IMR-90 (cell line): ENCODE measurements around the gene THRAP3. TPM values are rescaled to one million over a fixed set of nuclear protein-coding genes. Genes with fewer than 3 reads are reported as not detected.

Source experiments
- ATAC-seq: fragments of 200-7000 bp; cut with Tn5 transposase; 2 replicates; pipeline ENCODE4 v1.9.1; 2020; ENCODE audit warnings: low read depth, mild to moderate bottlenecking, moderate library complexity
- BruUV-seq: library from RNA; stranded (reverse); fragments of 400-500 nt; replicated peaks from 2 replicates; lab custom pipeline; 2021; lab: Mats Ljungman, UMichigan
- CTCF ChIA-PET: fragments of 300-600 bp; formaldehyde crosslinking; extraction: SDS; loops from one replicate; lab custom pipeline; 2021; ENCODE audit warnings: antibody characterized with exemption; lab: Yijun Ruan, JAX
- POLR2A ChIA-PET: fragments of 300-600 bp; sonication (Branson Sonifier 250); formaldehyde crosslinking; loops from one replicate; lab custom pipeline; 2022; ENCODE audit warnings: antibody characterized with exemption; ENCODE audit not compliant: unreplicated experiment; lab: Charles Lee
- DNase-seq: peaks from one replicate; pipeline ENCODE4 v3.0.0; 2013
- H2AFZ ChIP-seq: replicated peaks from 2 replicates; pipeline ENCODE3; 2013; ENCODE audit warnings: low read length, mild to moderate bottlenecking; ENCODE audit not compliant: poor library complexity
- H2AK5ac ChIP-seq: 2 replicates; pipeline ENCODE4 v1.6.1; 2013; ENCODE audit warnings: low read depth, low read length, inconsistent platforms
- H2AK9ac ChIP-seq: replicated peaks from 2 replicates; pipeline ENCODE3; 2013; ENCODE audit warnings: mild to moderate bottlenecking, low read depth, low read length, moderate library complexity; ENCODE audit not compliant: poor library complexity
- H2BK120ac ChIP-seq: 2 replicates; pipeline ENCODE4 v1.6.1; 2013; ENCODE audit warnings: low read depth, low read length, inconsistent platforms
- H2BK15ac ChIP-seq: 3 replicates; pipeline ENCODE4 v1.6.1; 2013; ENCODE audit warnings: low read depth, low read length, inconsistent platforms
- H2BK20ac ChIP-seq: 2 replicates; pipeline ENCODE4 v1.6.1; 2013; ENCODE audit warnings: low read depth, mild to moderate bottlenecking, inconsistent platforms, low read length, moderate library complexity
- H2BK5ac ChIP-seq: 2 replicates; pipeline ENCODE4 v1.6.1; 2013; ENCODE audit warnings: mild to moderate bottlenecking, low read depth, low read length, inconsistent platforms; ENCODE audit not compliant: poor library complexity, severe bottlenecking
- H3K14ac ChIP-seq: replicated peaks from 2 replicates; pipeline ENCODE4 v1.6.1; 2013; ENCODE audit warnings: low read depth, low read length, inconsistent platforms
- H3K18ac ChIP-seq: 2 replicates; pipeline ENCODE4 v1.6.1; 2013; ENCODE audit warnings: low read depth, low read length, control low read depth
- H3K23ac ChIP-seq: 2 replicates; pipeline ENCODE4 v1.6.1; 2013; ENCODE audit warnings: low read depth, low read length, inconsistent platforms
- H3K27ac ChIP-seq: 2 replicates; pipeline ENCODE4 v1.5.1; 2013; ENCODE audit warnings: mild to moderate bottlenecking, control low read depth, low read length; ENCODE audit not compliant: insufficient read depth
- H3K27me3 ChIP-seq: 2 replicates; pipeline ENCODE4 v1.6.1; 2013; ENCODE audit warnings: low read length; ENCODE audit not compliant: control insufficient read depth, insufficient read depth
- H3K36me3 ChIP-seq: 2 replicates; pipeline ENCODE4 v1.6.1; 2013; ENCODE audit warnings: low read length, mixed read lengths; ENCODE audit not compliant: control insufficient read depth, insufficient read depth
- H3K4ac ChIP-seq: 2 replicates; pipeline ENCODE4 v1.6.1; 2013; ENCODE audit warnings: low read depth, low read length, inconsistent platforms
- H3K4me1 ChIP-seq: 2 replicates; pipeline ENCODE4 v1.6.1; 2013; ENCODE audit warnings: low read length, mixed read lengths; ENCODE audit not compliant: control insufficient read depth, insufficient read depth
- H3K4me2 ChIP-seq: 2 replicates; pipeline ENCODE4 v1.6.1; 2013; ENCODE audit warnings: low read depth, mild to moderate bottlenecking, control low read depth, low read length, moderate library complexity
- H3K4me3 ChIP-seq: 2 replicates; pipeline ENCODE4 v1.5.1; 2013; ENCODE audit warnings: low read depth, mild to moderate bottlenecking, control low read depth, low read length, moderate library complexity; ENCODE audit not compliant: insufficient read depth
- H3K56ac ChIP-seq: 2 replicates; pipeline ENCODE4 v1.6.1; 2013; ENCODE audit warnings: low read length, inconsistent platforms; ENCODE audit not compliant: insufficient read depth; ENCODE audit errors: extremely low read depth
- H3K79me1 ChIP-seq, 2 experiments: 2 replicates each; pipeline ENCODE4 v1.6.1; 2013; ENCODE audit warnings: low read length in 2 of 2, inconsistent platforms in 1 of 2, low read depth in 1 of 2
- H3K9ac ChIP-seq: 2 replicates; pipeline ENCODE4 v1.6.1; 2013; ENCODE audit warnings: low read depth, low read length, control low read depth
- H3K9me1 ChIP-seq: 2 replicates; pipeline ENCODE4 v1.6.1; 2013; ENCODE audit warnings: low read length, inconsistent platforms; ENCODE audit not compliant: insufficient read depth
- H3K9me3 ChIP-seq: 2 replicates; pipeline ENCODE4 v1.6.1; 2013; ENCODE audit warnings: low read length; ENCODE audit not compliant: control insufficient read depth, insufficient read depth
- H4K20me1 ChIP-seq: 2 replicates; pipeline ENCODE4 v1.6.1; 2013; ENCODE audit warnings: low read length, inconsistent platforms; ENCODE audit not compliant: insufficient read depth
- H4K5ac ChIP-seq: 2 replicates; pipeline ENCODE4 v1.6.1; 2013; ENCODE audit warnings: mild to moderate bottlenecking, low read depth, low read length, control low read depth
- H4K8ac ChIP-seq, 2 experiments: 2 replicates each; pipeline ENCODE4 v1.6.1; 2013; ENCODE audit warnings: low read depth in 2 of 2, low read length in 2 of 2, control low read depth in 1 of 2, inconsistent platforms in 1 of 2
- H4K91ac ChIP-seq: 2 replicates; pipeline ENCODE4 v1.6.1; 2013; ENCODE audit warnings: low read depth, low read length, inconsistent platforms; ENCODE audit not compliant: insufficient read depth
- MAFK ChIP-seq: IDR thresholded peaks from 2 replicates; pipeline ENCODE4 v1.6.1; 2012; ENCODE audit warnings: low read depth, low read length, improper control_type of control experiment
- MXI1 ChIP-seq: IDR thresholded peaks from 2 replicates; pipeline ENCODE4 v1.6.1; 2012; ENCODE audit warnings: low read depth, mild to moderate bottlenecking, low read length, moderate library complexity, borderline replicate concordance
- POLR2A ChIP-seq: IDR thresholded peaks from 2 replicates; pipeline ENCODE4 v1.6.1; 2012; ENCODE audit warnings: mild to moderate bottlenecking, low read depth, low read length
- RFX5 ChIP-seq: IDR thresholded peaks from 2 replicates; pipeline ENCODE4 v1.8.0; 2012; ENCODE audit warnings: low read depth, mild to moderate bottlenecking, low read length, moderate library complexity
- SMC3 ChIP-seq: fragments of 150-350 bp; IDR thresholded peaks from 2 replicates; pipeline ENCODE4 v1.6.1; 2016; ENCODE audit warnings: low read depth, mild to moderate bottlenecking, antibody characterized with exemption, low read length, moderate library complexity
- WGBS, 2 experiments: methylation state at CpG; one replicate each; pipeline versions ENCODE4 v1.1.5 to v1.1.7; 2013; ENCODE audit warnings: missing lambda C conversion rate in 2 of 2; ENCODE audit not compliant: insufficient read length in 1 of 2; ENCODE audit errors: extremely low coverage in 2 of 2; 5-methylcytosine and 5-hydroxymethylcytosine counted together
- dilution Hi-C: fragments of 300-500 bp; cut with HindIII; formaldehyde crosslinking; loops from one replicate; pipeline ENCODE4 v1.14.3; 2018; ENCODE audit warnings: low sequenced_read_pairs; ENCODE audit not compliant: unreplicated experiment
- in situ Hi-C: fragments of 300-500 bp; cut with MboI; formaldehyde crosslinking; loops from 3 replicates; pipeline ENCODE4 v1.14.3; 2019; ENCODE audit warnings: low sequenced_read_pairs, inconsistent platforms, mixed read lengths
- intact Hi-C: fragments of 100-400 bp; cut with micrococcal nuclease; formaldehyde crosslinking; loops from 2 replicates; pipeline ENCODE4 v1.10.0; 2022
- polyA plus RNA-seq, 3 experiments: library from polyadenylated mRNA; depleted of rRNA; stranded (reverse); fragments of >200 nt; gene quantifications; 2 replicates each; pipeline ENCODE4 v1.2.3, GENCODE V29; 2012; ENCODE audit warnings: low replicate concordance in 1 of 3
- total RNA-seq: library from RNA; depleted of rRNA; stranded (reverse); fragments of >200 nt; gene quantifications from 2 replicates; pipeline ENCODE4 v1.2.3, GENCODE V29; 2012

THRAP3 gene
- total and polyA plus RNA-seq, 2 of the 4 experiments (the other 2 are of a cell fraction) = 60.6 to 66.5 TPM

GRCh38 chr1:36236302-36236701 is 12.1 kb downstream of the THRAP3 start (continued):
- TF ChIP-seq MXI1 (no peak), RFX5 (no peak), POLR2A (no peak)

- H3K36me3 ChIP-seq = peaks cover 17% of the 10 kb centered on the region
- H3K27me3 ChIP-seq = no peaks in the 10 kb centered on the region
- H2BK20ac ChIP-seq = no peak overlapping the region
- ATAC-seq = peak; percentile 64
- no peak overlapping the region for H2BK120ac ChIP-seq
- POLR2A ChIA-PET = no interaction called here
- H2AK9ac ChIP-seq = no peak overlapping the region
- no peak overlapping the region for H3K4ac ChIP-seq
- no peak overlapping the region for H4K8ac ChIP-seq
- H3K9ac ChIP-seq = no peak overlapping the region
- H2BK15ac ChIP-seq = no peak overlapping the region
- TF ChIP-seq MAFK = peak; percentile 55; the same call in 1 of the 2 replicates
- TF ChIP-seq SMC3 = no peak
- peak overlapping the region; percentile 16; the same call in 1 of the 2 replicates for H3K4me3 ChIP-seq
- peak overlapping the region; percentile 58 for H2BK5ac ChIP-seq
- BruUV-seq = no TSS peak
- H3K23ac ChIP-seq = no peak overlapping the region
- H2AK5ac ChIP-seq = no peak overlapping the region; the same call in 1 of the 2 replicates
- DNase-seq = peak; percentile 86
- in situ Hi-C loops (no loop called here), dilution Hi-C loops (no loop called here), intact Hi-C loops (no loop called here)
- H3K56ac ChIP-seq = no peak overlapping the region
- no peak overlapping the region for H4K91ac ChIP-seq
- CTCF ChIA-PET = interaction anchor here (0.6 kb wide), 1 partner anchor 9 kb away, joined by 4 read pairs; no protein-coding TSS in a partner anchor
- no CpG with 5 or more reads among the region's 2 CpGs for WGBS, 2 experiments
- peak overlapping the region; percentile 54; the same call in 1 of the 2 replicates for H3K18ac ChIP-seq
- H2AFZ ChIP-seq = no peak overlapping the region
- peak overlapping the region; percentile 71; the same call in 1 of the 2 replicates for H4K5ac ChIP-seq
- H3K27ac ChIP-seq = peak overlapping the region; percentile 80; the same call in 1 of the 2 replicates
- H3K79me1 ChIP-seq = peaks cover 0 to 24% of the 10 kb centered on the region in 2 experiments; a peak in 2 of 4 replicates
- H3K9me3 ChIP-seq = no peaks in the 10 kb centered on the region
- H3K4me1 ChIP-seq = peaks cover 15% of the 10 kb centered on the region
- H4K20me1 ChIP-seq = peaks cover 83% of the 10 kb centered on the region
- no peak overlapping the region for H3K14ac ChIP-seq
- H3K4me2 ChIP-seq = peak overlapping the region; percentile 88
- H3K9me1 ChIP-seq = peaks cover 8% of the 10 kb centered on the region; the same call in 1 of the 2 replicates
Observed at GRCh38 chr1:36238433-36238832, 14.2 kb downstream of the THRAP3 start.
